GM19240 (cell line): ENCODE measurements around the gene CYGB.

Experiments used
- DNase-seq: peaks from one replicate; pipeline ENCODE4 v3.0.0; 2011; ENCODE audit warnings: low spot score; ENCODE audit not compliant: insufficient read length

CYGB gene

DNA sequence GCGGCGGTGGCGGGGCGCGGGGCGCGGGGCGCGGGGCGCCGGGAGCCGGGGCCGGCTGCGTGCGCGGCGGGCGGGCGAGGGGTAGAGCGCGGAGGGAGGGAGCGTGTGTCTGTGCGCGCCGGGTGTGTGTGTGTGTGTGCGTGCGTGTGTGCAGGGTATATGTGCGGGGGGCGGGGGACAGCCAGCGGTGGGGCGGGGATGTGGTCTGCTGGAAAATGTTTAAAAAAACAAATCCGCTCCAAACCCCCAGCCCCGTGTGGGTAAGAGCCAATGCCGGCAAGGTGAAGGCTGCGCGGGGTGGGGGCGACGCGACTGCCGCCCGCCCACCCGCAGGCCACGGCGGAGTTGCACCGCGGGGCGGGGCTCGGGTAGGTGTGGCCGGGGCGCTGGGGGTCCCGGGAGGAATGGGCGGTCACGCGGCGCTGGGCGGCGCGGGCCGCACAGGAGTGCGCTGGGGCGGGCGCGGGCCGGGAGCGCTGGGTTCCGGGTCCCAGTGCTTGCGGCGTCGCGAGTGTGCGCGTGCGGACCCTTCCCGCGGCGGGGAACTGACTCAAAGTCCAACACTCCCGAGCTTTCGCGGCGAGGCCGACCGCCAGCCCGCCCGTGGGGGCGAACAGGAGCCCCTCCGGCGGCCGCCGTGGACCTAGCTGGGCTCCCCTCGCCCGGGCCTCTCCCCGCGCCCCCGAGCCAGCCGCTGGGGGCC, at the start of gene CYGB:
TSS of gene CYGB (minus strand) at position 132 of the 703 bp plus-strand sequence. CDS start 167 bp downstream, outside the sequence.
- DNase-seq = no peak

DNA sequence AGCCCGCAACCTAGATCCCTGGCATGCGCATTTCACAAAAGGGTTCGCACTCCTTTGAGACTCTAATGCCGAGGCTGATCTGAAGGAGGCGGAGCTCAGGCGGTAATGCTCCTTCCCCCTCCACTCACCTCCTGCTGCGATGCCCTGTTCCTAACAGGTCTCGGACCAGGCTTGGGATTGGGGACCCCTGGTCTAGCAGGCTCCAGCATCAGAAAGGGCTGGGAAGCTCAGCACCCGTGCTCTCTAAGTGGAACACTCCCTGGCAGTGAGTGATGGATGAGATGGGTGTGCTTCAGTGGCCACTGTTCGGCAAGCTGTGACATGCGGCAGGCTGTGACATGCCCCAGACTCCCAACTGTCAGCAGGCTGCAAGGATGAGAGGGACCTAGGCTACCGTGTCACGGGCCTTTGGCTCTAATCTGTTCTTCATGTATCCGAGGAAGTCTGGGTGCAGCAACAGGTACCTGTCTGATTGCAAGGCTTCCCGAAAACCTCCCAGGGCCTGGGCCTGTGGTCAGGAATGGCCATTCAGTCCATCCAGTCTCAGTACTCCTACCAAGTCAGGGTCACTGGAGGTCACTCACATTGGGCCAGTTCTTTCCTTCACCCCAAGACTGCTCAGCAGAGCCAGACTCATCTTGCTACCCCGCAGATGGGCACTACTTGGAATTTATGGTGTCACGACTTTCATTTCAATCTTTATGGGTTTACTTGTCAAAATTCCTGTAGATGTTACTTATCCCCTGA, 49.4 kb upstream of the CYGB start:
- no peak for DNase-seq

DNA sequence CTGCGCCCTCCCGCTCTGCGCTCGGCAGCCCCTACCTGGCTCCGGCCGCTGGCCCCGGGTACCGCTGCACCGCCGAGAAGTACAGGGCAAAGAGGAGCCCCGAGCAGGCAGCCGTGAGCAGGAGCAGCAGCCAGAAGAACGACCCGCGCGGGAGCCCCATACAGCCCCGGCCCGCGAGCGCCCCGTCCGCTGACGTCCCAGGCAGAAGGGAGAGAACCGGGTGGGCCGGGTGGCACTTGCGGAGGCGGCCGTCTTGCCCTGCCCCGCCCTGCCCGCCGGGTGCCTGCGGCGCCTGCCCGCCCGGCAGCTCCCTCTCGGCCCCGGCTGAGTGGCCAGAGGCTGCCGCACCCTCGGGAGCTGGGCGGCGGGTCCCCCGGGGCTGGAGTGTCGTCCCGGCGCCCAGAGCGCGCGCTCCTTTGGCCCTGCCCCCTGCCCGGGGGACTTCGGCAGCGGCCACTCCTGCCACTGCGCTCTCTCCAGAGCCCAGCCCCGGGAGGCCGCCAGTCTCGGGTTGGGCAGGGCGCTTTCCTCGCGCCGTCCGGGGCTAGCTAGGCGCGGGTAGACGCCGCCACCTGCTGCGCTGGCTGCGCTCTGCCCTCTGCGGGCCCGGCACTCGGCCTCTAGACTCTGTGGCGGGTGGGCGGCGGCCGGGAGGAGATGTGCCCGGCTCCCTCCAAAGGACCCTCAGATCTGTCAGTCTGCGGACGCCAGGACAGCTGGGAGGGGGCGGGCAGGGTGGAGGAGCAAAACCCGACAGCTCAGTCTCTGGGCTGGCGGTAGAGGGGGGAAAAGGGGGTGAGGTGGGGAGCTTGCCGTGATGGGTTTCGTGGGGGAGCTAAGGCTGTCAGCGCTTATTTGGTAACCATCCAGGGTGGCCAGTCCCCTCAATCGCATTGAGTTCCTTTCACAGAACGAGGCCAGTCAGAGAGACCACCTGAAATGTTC, 48.4 kb upstream of the CYGB start, which contains the start of gene ST6GALNAC2:
TSS of gene ST6GALNAC2 (minus strand) at position 212 of the 945 bp plus-strand sequence. CDS start at position 160, 52 bp downstream.
- DNase-seq = no peak

DNA sequence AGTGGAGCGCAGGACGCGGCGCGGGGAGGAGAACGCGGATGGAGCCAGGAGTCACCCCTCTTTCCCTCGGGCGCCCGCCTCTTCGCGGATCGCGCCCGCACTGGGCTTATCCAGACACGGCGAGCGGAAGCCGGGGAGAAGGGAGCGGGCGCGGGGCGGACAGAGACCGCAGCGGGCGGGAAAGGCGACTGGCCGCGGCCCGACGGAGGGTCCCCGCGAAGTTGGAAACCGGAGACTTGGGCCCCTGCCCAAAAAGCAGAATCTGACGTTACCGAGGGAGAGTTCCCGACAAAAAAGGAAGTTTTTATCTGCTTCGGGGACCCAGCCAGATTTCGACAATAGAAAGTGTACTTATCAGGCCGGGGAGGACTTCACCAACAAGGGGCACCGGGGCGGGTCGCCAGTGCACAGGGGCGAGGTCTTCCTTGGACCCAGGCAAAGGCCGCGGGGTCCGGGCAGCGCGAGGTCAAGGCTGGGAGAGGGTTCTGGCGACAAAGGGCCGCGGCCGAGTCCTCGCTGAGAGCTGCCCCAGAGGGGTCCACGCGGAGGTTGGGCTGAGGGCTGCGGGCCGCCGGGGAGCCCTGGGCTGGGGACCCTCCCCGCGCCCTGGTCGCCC, 47.6 kb upstream of the CYGB start:
- DNase-seq = no peak

DNA sequence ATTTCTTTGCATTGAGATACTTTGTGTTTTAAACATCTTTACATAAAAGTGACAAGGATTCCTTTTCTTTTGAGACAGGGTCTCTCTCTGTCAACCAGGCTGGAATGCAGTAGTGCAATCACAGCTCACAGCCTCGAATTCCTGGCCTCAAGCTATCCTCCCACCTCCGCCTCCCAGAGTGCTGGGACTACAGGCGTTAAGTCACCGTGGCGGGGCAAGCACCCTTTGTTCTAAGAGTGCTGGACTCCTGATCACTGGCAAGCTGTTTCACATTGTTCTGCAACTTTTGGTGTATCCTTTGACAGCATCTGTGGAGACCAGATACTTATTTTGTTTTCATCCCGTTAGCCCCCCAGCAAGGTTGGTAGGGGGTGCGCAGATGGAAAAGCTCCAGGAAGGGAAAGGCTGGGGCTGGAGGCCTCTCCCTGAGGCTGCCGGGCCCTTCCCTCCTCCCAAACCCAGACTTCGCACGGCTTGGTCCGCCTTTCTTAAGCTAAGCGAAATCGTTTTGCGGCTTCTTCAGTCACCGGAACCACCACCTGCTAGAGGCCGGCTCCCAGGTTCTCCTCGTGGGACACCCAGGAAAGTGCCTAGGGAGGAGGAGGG, 47.0 kb upstream of the CYGB start:
- no peak for DNase-seq

DNA sequence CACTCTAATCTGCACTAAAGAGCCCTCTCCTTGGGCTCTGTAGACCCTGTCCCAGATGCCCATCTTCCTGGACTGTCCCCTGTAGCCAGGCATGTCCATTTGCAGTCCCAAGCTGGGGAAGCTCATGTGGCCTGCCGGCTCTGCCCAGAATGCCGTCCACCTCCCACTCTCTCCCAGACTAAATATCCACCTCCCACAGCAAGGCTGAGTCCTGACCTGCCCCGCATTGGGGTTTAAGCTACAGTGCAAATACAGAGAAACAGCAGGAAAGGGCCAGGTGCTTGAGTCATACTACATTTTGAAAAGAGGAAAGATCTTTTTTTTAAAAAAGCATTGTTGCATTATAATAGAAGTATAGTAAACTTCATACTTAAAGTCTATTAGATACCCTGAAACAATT, 45.2 kb upstream of the CYGB start:
- no peak for DNase-seq

DNA sequence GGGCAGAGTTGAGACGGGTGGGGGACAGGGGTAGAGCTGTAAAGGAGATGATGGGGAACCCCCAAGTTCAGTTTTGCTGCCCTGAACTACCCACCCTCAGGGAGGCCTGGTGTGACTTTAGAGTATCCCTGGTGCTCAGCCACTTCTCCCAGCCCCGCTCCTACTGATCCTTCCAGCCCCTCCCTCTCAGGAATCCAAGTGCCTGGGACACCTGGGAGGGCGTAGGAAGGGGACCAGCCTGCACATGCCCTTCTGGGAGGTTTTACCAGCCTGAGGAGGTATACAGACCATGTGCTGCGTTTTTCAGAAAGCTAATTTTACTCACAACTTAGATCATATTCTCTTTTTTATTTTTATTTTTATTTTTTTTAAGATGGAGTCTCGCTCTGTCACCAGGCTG, 44.0 kb upstream of the CYGB start:
- DNase-seq = no peak

DNA sequence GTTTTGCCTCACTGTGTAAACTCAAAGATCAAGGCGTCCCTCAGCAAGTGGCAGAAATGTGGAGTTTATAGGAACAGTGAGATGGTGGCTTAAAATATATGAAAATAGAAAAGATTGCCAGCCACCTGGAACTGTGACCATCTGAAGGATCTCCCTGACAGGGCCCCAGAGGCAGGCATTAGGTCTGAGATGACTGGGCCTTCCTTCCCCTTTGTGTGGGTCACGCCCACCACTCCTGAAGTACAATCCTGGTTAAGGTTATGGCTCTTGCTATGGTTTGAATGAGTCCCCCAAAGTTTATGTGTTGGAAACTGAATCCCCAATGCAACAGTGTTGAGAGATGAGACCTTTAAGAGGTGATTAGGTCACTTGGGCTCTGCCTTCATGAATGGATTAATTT, 41.8 kb upstream of the CYGB start:
- no peak for DNase-seq

DNA sequence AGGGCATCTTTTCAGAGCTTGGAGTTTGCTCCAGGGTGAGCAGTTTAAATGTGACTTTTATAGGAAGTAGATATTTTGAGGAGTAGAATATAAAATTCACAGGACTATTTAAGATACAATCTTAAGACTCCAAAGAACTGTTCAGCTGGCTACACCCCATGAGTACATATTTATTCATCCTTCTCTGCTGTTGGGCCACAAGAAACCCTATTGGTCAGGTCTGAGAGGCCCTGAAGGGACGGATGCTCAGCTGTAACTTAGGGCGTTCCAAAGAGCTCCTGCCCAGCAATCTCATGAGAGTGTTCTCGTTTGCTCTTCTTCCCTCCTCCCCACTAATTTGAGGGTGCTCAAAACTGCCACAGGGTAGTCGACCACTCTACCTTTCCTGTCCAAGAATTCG, 40.9 kb upstream of the CYGB start:
- DNase-seq = no peak

DNA sequence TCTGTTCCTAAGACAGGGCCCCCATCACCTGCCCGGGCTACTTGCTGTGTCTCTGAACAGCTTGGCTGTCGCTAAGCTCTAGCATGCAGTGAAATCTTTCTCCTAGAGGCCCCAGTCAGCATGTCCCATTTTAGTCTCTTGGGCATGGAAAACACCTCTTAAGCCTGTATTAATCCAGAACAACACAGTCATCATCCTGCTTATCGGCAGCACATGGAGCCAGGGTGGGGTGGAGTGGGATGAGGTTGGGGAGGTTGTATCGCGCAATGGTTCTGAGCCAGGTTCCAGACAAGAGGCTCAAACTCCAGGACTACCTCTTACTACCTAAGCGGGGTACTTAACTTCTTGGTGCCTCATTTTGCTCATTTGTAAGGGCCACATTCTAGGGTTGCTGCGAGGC, 40.4 kb upstream of the CYGB start:
- no peak for DNase-seq

DNA sequence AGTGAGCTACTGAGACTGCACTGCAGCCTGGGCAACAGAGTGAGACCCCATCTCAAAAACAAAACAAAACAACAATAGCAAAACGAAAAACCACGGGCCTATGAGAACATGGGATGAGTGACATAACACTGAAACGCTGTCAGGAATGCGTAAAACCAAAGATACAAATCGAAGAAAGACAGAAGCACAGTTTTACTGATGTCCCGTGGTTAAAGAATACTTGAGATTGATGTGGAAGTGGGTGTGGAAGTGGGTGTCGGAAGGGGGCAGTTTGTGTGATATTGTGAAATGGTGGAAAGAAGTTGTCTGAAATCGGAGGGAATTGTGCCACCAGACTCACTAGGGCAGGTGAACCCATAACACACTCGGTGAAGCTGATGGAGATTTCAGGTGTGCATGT, 38.7 kb upstream of the CYGB start:
- DNase-seq = no peak

DNA sequence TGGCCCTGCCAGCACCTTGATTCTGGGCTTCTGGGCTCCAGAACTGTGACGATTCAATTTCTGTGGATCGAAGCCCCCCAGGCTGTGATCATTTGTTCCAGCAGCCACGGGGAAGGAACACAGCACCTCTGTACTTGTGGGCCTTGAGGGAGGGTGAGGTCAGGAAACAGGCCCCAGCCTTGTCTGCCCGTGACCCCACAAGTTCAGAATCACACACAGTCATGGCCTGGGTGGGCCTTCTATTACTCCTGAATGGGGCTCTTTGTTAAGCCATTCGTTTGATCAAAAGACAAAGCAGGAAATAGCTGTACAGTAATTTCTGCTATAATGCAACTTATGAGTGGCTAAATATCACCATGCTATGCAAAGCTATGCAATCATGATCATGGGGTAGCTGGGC, 38.1 kb upstream of the CYGB start:
- no peak for DNase-seq

DNA sequence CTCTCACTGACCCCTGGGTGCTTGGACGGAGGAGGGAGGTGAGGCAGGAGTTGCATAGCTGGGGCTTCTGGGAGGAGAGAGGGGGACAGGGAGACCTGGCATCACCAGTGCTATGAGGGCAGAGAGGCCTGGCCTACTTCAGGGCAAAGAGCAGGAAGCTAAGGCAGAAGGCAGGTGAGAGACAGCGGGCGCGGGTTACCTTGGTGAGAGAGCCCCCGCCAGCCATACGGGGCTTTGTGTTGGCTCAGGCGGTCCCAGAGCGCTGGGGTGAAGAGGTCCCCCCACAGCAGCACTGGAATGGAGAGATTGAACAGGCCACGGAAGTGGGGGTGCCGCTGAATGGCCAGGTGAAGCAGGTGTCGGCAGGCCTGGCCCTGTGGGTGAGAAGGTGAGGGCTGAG, 36.7 kb upstream of the CYGB start:
- DNase-seq = no peak

DNA sequence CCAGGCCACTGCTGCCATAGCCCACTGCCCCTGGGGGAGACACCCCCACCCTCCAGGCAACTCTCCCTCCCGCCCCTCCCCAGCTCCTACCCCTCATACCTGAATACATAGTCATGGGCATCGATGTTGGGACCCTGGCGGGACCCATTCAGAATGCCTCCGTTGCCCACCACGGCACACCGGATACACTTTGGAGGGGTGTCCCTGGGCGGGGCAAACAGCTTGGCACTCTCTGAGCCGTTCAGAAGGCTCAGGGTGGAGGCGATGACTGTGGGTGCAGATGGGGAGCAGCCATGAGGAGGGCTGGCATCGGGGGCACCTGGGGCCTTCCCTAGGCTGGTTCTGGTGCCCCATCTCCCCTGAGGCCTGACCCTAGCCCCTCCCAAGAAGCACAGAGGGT, 35.6 kb upstream of the CYGB start:
- DNase-seq = no peak

DNA sequence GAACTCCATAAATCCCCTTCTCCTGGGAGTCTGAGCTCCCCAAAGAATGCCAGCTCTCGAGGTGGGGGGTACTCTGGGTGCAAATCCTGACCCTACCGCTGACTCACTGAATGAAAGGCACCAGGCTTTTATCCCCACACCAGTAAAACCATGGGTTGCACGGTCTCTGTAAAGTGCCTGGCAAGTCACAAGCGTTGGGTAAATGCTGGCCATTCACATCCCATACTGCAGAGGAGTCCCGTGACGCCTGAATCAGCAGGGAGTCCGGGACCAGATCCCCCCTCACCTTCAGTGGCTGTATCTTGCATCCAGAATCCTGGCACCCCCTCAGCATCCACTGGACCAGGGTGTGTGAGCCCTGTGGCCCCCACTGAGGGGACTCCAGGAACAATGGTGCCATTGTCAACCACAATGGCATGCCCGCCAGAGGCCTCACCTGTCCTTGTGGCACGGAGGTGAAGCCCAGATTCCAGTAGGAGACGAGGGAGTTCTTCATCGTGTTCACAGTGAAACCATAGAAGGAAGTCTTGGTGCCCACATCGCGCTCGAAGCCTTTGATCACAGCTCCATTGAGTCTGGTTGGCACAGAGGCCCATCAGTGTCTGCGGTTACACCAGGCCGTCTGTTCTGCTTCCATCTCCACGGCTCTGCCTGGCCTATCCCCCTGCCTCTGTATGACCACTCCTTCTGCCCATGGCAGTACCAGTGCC, 34.8 kb upstream of the CYGB start:
- no peak for DNase-seq

DNA sequence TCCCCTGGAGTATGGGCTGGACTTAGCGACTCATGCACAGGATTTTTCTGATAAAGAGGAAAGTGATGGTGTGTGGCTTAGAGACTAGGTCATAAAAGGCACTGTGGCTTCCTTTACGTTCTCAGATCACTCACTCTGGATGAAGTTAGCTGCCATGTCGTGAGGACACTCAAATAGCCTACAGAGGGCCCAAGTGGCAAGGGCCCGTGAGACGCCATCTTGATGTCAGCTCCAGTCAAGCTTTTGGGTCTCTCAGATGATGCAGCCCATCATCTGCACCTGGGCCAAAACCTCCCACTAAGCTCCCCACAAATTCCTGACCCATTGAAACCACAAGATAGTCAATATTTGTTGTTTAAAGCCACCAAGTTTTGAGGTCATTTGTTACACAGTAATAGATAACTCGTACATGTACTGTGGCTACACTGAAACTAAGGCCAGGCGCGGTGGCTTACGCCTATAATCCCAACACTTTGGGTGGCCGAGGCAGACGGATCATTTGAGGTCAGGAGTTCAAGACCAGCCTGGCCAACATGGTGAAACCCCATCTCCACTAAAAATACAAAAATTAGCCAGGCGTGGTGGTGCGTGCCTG, 33.5 kb upstream of the CYGB start:
- no peak for DNase-seq

DNA sequence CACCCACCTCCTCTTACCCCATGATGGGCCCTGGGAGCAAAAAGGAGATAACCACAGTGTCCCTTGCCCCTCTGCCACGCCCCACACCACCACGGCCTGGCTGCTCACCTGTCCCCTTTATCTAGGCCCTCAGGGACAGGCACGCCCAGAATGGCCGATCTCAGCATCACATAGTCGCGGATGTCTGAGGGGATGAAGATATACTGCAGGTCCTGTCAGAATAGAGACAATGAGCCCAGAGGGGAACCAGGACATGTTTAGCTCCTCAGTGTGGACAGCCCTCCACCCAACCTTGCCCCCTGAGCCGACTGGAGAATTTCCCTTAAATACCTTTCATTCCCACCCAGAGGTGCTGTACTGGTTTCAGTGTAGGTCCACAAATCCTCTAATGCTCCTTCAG, 32.9 kb upstream of the CYGB start:
- DNase-seq = no peak

DNA sequence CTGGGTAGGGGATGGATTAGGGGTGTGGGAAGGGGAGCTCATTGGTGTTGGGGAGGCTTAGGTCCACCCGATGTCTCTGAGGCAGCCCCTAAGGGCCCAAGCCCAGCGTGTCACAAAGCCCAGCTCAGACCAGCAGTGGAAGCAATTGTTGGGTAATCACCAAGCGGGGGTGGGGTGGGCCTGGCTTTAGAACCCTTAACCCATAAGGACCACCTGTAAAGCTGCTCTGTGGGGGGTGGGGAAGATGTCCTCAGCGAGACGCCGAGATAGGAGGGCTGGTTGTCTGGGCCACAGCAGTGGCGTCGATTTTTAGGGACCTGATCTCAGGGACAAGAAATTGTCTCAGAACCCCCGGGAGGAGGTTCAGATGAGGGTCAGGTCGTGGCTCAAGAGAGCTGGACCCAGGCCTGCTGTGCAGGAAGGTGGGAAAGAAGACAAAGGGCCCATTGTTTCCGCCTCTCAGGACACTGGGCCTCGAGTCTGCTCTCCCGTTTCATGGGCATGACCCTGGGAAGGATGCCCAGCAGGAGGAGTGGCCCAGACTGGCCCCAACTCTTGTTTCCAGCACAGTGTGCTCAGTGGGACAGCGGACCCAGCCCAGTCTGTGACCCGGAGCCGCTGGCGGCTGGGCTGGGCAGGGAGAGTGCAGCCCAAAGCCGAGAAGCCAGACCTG, 32.2 kb upstream of the CYGB start:
- DNase-seq = no peak

DNA sequence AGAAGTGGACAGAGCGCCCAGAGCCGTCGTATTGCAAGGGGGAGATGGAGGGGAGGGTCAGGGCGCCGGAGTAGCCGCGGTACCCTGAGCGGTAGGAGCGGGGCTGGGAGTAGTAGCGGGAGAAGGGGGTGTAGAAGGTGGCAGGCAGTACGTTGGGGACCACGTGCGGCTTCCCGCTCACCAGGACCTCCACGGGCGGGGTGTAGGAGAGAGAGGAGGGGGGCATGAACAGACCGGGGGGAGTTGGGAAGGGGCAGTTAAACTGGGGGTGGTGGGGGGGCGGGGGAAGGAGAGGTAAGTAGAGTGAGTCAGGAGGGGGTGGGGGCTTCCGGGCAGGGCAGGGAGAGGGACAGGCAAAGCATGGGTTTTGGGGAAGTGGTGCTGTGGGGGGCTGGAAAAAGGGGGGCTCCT, 31.3 kb upstream of the CYGB start:
- no peak for DNase-seq
